Measurements from ENCODE around the gene ZNF649. TPM values are rescaled to one million over a fixed set of nuclear protein-coding genes. Genes with fewer than 3 reads are reported as not detected.

Gene ZNF649
- total RNA-seq, 2 experiments from 2014 or later: 8.6 to 10.7 TPM

DNA sequence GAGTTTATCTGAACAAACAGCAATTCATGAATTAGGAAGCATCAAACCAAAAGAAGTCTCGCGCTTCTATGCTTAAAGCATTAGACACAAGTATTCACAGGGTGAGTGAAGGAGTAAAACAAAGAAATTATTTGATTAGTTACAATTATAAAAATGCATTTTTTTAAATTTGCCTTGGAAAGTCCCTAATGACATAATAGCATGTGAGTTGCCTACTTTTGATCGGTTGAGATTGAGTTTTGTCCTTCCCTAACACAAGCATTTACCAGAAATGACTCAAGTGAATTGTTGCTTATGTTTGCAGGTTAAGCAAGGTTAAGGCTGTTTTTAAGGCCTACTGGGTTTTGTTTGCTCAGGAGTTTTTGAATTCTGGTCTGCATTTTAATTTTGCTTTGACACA, 389 bp upstream of the ZNF649 start:
- Mint-ChIP-seq H3K9me3 (peaks cover 66% of the 10 kb centered on the region), H3K36me3 (ENCODE audit: low read depth) (peaks cover 78% of the 10 kb centered on the region), H3K27me3 (peaks cover 24% of the 10 kb centered on the region), H3K4me3 (peak overlapping the region; percentile 98), H3K27ac (peak overlapping the region; percentile 99), H3K4me1 (ENCODE audit: low read depth) (peaks cover 18% of the 10 kb centered on the region)
- DNase-seq (no peak), ATAC-seq (peak; percentile 1)
- POLR2A ChIA-PET: no interaction called here
- TF ChIP-seq, protein P1, sequence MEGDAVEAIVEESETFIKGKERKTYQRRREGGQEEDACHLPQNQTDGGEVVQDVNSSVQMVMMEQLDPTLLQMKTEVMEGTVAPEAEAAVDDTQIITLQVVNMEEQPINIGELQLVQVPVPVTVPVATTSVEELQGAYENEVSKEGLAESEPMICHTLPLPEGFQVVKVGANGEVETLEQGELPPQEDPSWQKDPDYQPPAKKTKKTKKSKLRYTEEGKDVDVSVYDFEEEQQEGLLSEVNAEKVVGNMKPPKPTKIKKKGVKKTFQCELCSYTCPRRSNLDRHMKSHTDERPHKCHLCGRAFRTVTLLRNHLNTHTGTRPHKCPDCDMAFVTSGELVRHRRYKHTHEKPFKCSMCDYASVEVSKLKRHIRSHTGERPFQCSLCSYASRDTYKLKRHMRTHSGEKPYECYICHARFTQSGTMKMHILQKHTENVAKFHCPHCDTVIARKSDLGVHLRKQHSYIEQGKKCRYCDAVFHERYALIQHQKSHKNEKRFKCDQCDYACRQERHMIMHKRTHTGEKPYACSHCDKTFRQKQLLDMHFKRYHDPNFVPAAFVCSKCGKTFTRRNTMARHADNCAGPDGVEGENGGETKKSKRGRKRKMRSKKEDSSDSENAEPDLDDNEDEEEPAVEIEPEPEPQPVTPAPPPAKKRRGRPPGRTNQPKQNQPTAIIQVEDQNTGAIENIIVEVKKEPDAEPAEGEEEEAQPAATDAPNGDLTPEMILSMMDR (IDR thresholded peaks at IDR 0.05): no peak
- CTCF ChIA-PET: no interaction called here
- intact Hi-C loops (cut with micrococcal nuclease): no loop called here

DNA sequence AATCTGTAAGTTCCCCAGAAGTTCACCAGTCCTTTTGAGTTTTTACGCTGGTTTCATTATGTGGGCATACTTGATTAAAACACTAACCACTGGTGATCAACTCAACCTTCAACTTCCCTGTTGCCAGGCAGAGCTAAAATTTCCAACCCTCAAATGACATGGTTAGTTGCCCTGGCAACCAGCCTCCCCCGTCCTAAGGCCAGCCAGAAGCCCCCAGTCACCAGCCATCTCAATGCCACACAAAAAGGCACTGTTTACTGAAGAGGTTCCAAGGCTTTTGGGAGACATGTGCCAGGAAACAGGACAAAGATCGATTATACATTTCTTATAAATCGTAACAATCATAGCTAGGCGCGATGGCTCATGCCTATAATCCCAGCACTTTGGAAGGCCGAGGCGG, 1.6 kb downstream of the ZNF649 start:
- H3K4me1 Mint-ChIP-seq (ENCODE audit: low read depth): peaks cover 18% of the 10 kb centered on the region
- intact Hi-C loops (cut with micrococcal nuclease): no loop called here
- peak overlapping the region; percentile 99 for H3K27ac Mint-ChIP-seq
- peak overlapping the region; percentile 98 for H3K4me3 Mint-ChIP-seq
- POLR2A ChIA-PET: interaction anchor here (1.2 kb wide), 1 partner anchor 12 kb away, joined by 3 read pairs; no protein-coding TSS in a partner anchor
- TF ChIP-seq, protein P1 (IDR thresholded peaks at IDR 0.05): no peak
- CTCF ChIA-PET: no interaction called here
- H3K36me3 Mint-ChIP-seq (ENCODE audit: low read depth): peaks cover 87% of the 10 kb centered on the region
- ATAC-seq: no peak
- peaks cover 14% of the 10 kb centered on the region for H3K27me3 Mint-ChIP-seq
- DNase-seq: no peak
- peaks cover 65% of the 10 kb centered on the region for H3K9me3 Mint-ChIP-seq

DNA sequence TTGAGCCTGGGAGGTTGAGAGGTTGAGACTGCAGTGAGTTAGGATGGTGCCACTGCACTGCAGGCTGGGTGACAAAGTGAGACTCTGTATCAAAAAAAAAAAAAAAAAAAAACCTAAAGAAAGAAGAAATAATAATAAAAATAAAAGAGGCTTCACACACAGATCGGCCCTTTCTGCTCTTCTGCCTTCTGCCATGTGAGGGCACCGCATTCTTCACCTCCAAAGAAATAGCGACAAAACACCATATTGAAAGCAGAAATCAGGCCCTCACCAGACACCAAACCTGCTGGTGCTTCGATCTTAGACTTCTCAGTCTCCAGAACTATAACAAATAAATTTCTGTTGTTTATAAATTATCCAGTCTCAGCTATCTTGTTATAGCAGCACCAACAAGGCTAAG, 3.0 kb downstream of the ZNF649 start:
- POLR2A ChIA-PET: interaction anchor here (0.6 kb wide), 1 partner anchor 34 kb away, joined by 3 read pairs; no protein-coding TSS in a partner anchor
- Mint-ChIP-seq H3K36me3 (ENCODE audit: low read depth) (peaks cover 90% of the 10 kb centered on the region), H3K4me1 (ENCODE audit: low read depth) (peaks cover 18% of the 10 kb centered on the region), H3K4me3 (no peak overlapping the region), H3K27ac (no peak overlapping the region), H3K27me3 (peaks cover 6% of the 10 kb centered on the region), H3K9me3 (peaks cover 66% of the 10 kb centered on the region)
- TF ChIP-seq, protein P1 (IDR thresholded peaks at IDR 0.05): no peak
- DNase-seq (no peak), ATAC-seq (no peak)
- CTCF ChIA-PET: no interaction called here
- intact Hi-C loops (cut with micrococcal nuclease): no loop called here

DNA sequence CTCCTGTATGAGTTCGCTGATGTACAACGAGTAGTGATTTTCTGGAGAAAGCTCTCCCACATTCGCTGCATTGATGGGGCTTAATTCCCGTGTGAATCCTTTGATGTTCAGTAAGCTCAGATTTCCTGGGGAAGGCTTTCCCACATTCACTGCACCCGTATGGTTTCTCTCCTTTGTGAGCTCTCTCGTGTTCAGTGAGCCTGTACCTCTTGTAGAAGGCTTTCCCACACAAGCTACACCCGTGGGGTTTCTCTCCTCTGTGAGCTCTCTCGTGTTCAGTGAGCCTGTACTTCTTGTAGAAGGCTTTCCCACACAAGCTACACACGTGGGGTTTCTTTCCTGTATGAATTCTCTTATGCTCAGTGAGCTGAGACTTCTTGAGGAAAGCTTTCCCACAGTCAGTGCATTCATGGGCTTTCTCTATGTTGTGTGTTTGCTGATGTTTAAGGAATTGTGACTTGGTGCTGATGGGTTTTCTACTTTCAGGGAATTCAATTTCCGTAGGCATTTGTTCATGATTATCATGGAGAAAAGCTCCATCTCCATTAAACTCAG, 13.5 kb downstream of the ZNF649 start:
- H3K4me1 Mint-ChIP-seq (ENCODE audit: low read depth): peaks cover 3% of the 10 kb centered on the region
- POLR2A ChIA-PET: interaction anchor here (0.5 to 1.5 kb wide), 2 partner anchors 12 to 144 kb away, joined by 3 read pairs; no protein-coding TSS in a partner anchor
- no peak overlapping the region for H3K4me3 Mint-ChIP-seq

DNA sequence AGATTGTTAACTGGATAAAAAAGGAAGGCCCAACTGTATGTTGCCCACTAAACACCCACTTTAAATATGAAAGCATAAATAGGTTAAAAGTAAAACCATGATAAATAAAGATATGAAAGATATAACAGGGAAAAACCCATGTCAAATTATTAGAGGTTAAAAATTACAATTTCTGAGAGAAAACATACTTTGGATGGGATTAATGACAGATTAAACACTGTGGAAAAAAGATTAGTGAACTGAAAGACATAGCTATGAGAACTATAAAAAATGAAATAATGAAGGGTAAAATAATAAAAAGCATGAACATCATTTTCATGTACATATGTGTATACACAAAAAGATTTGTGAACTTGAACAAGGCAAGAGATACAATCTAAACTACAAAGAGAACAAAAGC, 14.9 kb downstream of the ZNF649 start:
- POLR2A ChIA-PET: interaction anchor here (1.5 kb wide), 1 partner anchor 13 kb away, joined by 3 read pairs; no protein-coding TSS in a partner anchor
- H3K27ac Mint-ChIP-seq: no peak overlapping the region
- no peak for ATAC-seq
- TF ChIP-seq, protein P1 (IDR thresholded peaks at IDR 0.05): no peak
- CTCF ChIA-PET: no interaction called here
- H3K4me1 Mint-ChIP-seq (ENCODE audit: low read depth): peaks cover 3% of the 10 kb centered on the region
- no peak for DNase-seq
- peaks cover 80% of the 10 kb centered on the region for H3K9me3 Mint-ChIP-seq
- peaks cover 94% of the 10 kb centered on the region for H3K36me3 Mint-ChIP-seq (ENCODE audit: low read depth)
- H3K27me3 Mint-ChIP-seq: no peaks in the 10 kb centered on the region
- no peak overlapping the region for H3K4me3 Mint-ChIP-seq
- intact Hi-C loops (cut with micrococcal nuclease): no loop called here

More for the DNA sequence above, 13.5 kb downstream of the ZNF649 start:
- intact Hi-C loops (cut with micrococcal nuclease): no loop called here
- Mint-ChIP-seq H3K27me3 (no peaks in the 10 kb centered on the region), H3K36me3 (ENCODE audit: low read depth) (peaks cover 96% of the 10 kb centered on the region), H3K27ac (no peak overlapping the region), H3K9me3 (peaks cover 79% of the 10 kb centered on the region)
- ATAC-seq: no peak
- peak; percentile 6 for DNase-seq
- TF ChIP-seq, protein P1 (IDR thresholded peaks at IDR 0.05): no peak
- CTCF ChIA-PET: no interaction called here
